Esophagus mucosa (tissue), 1 donor: ENCODE results near the gene PNP. TPM values are rescaled to one million over a fixed set of nuclear protein-coding genes. Genes with fewer than 3 reads are reported as not detected.
A peak's percentile ranks its signal among the peaks of the same experiment; 100 is the strongest.
"Not testable (repeated sequence)": the region's sequence is repeated elsewhere in the genome, so short reads cannot be mapped to it uniquely, and the experiment has no call there.

Source experiments
- ATAC-seq: fragments of 200-7000 bp; cut with Tn5 transposase; one replicate; pipeline ENCODE4 v1.9.1; 2020
- total RNA-seq: library from RNA; stranded (reverse); gene quantifications from one replicate; pipeline ENCODE4 v1.2.4, GENCODE V29; 2023
- donor health status: DM: yes; HTN: yes; CAD: no.

Gene PNP
- 76.4 TPM for total RNA-seq

GRCh38 chr14:20469242-20469889, at the start of gene PNP:
Gene PNP (plus strand): TSS chr14:20469406. CDS start chr14:20469525, 119 bp downstream.
- peak; percentile 97 for ATAC-seq

GRCh38 chr14:20419419-20419818, 49.8 kb upstream of the PNP start:
- no peak for ATAC-seq

- no peak for ATAC-seq
These were observed 47.9 kb upstream of the PNP start for GRCh38 chr14:20421267-20421666.

- no peak for ATAC-seq
These were observed 46.3 kb upstream of the PNP start for GRCh38 chr14:20422886-20423285.

GRCh38 chr14:20424851-20425250, 44.4 kb upstream of the PNP start:
- no peak for ATAC-seq

GRCh38 chr14:20427231-20428009, 41.8 kb upstream of the PNP start:
- ATAC-seq: peak; percentile 70

- peak; percentile 11 for ATAC-seq
These were observed 41.2 kb upstream of the PNP start for GRCh38 chr14:20428010-20428365.

- ATAC-seq: peak; percentile 22
These were observed 40.4 kb upstream of the PNP start for GRCh38 chr14:20428802-20429201.

GRCh38 chr14:20429801-20430669, 39.2 kb upstream of the PNP start:
- no peak for ATAC-seq

- ATAC-seq: no peak
These were observed 34.3 kb upstream of the PNP start for GRCh38 chr14:20434701-20435581.

- ATAC-seq: peak; percentile 12
These were observed 33.4 kb upstream of the PNP start, which contains the start of gene KLHL33 for GRCh38 chr14:20435582-20436362. Gene KLHL33 (minus strand): TSS chr14:20436166. CDS start chr14:20435811, 355 bp downstream.

GRCh38 chr14:20436363-20436755, 32.8 kb upstream of the PNP start:
- ATAC-seq: no peak

- ATAC-seq: no peak
These were observed 30.5 kb upstream of the PNP start for GRCh38 chr14:20438664-20439063.

- ATAC-seq: peak; percentile 12
These were observed 28.7 kb upstream of the PNP start for GRCh38 chr14:20440465-20440864.

- peak; percentile 50 for ATAC-seq
These were observed 28.3 kb upstream of the PNP start for GRCh38 chr14:20440882-20441281.

GRCh38 chr14:20441461-20441860, 27.7 kb upstream of the PNP start:
- ATAC-seq: no peak

- not testable (repeated sequence) for ATAC-seq
These were observed 25.6 kb upstream of the PNP start for GRCh38 chr14:20443650-20444049.

GRCh38 chr14:20446889-20447288, 22.3 kb upstream of the PNP start:
- no peak for ATAC-seq

GRCh38 chr14:20452831-20453230, 16.4 kb upstream of the PNP start:
- ATAC-seq: not testable (repeated sequence)

- peak; percentile 93 for ATAC-seq
These were observed 14.5 kb upstream of the PNP start, which contains the start of the genes APEX1 and OSGEP for GRCh38 chr14:20454516-20455354. Gene APEX1 (plus strand): TSS chr14:20455226. CDS start chr14:20455646, 420 bp downstream. Gene OSGEP (minus strand): TSS chr14:20454812. CDS start chr14:20454683, 129 bp downstream.
